ENCODE results near the gene KRT23.

Gene KRT23

GRCh38 chr17:40978575-40979151 lies 41.2 kb upstream of the KRT23 start:
- TF ChIP-seq, protein P1, sequence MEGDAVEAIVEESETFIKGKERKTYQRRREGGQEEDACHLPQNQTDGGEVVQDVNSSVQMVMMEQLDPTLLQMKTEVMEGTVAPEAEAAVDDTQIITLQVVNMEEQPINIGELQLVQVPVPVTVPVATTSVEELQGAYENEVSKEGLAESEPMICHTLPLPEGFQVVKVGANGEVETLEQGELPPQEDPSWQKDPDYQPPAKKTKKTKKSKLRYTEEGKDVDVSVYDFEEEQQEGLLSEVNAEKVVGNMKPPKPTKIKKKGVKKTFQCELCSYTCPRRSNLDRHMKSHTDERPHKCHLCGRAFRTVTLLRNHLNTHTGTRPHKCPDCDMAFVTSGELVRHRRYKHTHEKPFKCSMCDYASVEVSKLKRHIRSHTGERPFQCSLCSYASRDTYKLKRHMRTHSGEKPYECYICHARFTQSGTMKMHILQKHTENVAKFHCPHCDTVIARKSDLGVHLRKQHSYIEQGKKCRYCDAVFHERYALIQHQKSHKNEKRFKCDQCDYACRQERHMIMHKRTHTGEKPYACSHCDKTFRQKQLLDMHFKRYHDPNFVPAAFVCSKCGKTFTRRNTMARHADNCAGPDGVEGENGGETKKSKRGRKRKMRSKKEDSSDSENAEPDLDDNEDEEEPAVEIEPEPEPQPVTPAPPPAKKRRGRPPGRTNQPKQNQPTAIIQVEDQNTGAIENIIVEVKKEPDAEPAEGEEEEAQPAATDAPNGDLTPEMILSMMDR (IDR thresholded peaks at IDR 0.05; ENCODE audit: borderline replicate concordance, control extremely low read depth, extremely low read depth, insufficient read depth, missing control alignments): no peak
- in situ Hi-C loops (cut with MboI; ENCODE audit: low sequenced_read_pairs, unreplicated experiment): no loop called here
- DNase-seq (ENCODE audit: low spot score): no peak

DNA sequence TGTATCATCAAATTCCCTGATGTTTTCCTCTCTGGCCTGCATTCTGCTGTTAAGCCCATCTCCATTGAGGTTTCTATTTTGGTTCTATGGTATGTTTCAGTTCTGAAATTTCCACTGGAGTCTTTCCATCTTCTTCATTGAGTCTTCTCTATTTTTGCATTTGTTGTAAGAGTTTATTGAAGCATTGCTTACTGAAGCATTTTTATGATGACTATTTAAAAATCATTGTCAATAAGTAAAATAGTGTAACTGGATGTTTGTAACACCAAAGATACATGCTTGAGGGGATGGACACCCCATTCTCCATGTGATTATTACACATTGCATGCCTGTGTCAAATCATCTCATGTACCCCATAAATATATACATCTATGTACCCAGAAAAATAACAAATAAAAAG lies 38.1 kb upstream of the KRT23 start:
- in situ Hi-C loops (cut with MboI; ENCODE audit: low sequenced_read_pairs, unreplicated experiment): no loop called here
- TF ChIP-seq, protein P1 (IDR thresholded peaks at IDR 0.05; ENCODE audit: borderline replicate concordance, control extremely low read depth, extremely low read depth, insufficient read depth, missing control alignments): no peak
- no peak for DNase-seq (ENCODE audit: low spot score)

- in situ Hi-C loops (cut with MboI; ENCODE audit: low sequenced_read_pairs, unreplicated experiment): no loop called here
- TF ChIP-seq, protein P1 (IDR thresholded peaks at IDR 0.05; ENCODE audit: borderline replicate concordance, control extremely low read depth, extremely low read depth, insufficient read depth, missing control alignments): no peak
- no peak for DNase-seq (ENCODE audit: low spot score)
Observed at GRCh38 chr17:40974366-40974765, 36.9 kb upstream of the KRT23 start.

- DNase-seq (ENCODE audit: low spot score): no peak
- in situ Hi-C loops (cut with MboI; ENCODE audit: low sequenced_read_pairs, unreplicated experiment): no loop called here
- TF ChIP-seq, protein P1 (IDR thresholded peaks at IDR 0.05; ENCODE audit: borderline replicate concordance, control extremely low read depth, extremely low read depth, insufficient read depth, missing control alignments): no peak
Observed at GRCh38 chr17:40967582-40967981, 30.1 kb upstream of the KRT23 start.

DNA sequence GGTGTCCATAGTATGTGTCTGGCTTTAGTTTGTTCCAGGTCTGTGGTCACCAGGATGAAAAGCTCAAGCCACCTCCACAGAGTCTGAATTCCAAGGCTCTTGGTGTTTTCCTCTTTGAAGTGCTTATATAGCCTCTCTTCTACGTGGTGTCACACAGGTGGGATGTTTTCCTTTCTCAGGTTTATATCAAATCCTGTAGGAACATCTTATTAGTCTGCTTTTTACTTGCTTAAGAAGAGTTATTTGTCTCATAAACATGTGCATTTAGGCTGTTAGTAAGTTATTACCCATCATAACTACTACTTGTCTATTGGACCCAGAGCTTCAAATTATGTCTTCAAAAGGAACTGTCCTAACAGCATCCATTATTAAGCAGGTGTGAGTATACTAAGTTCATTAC lies 29.4 kb upstream of the KRT23 start, which contains the start of gene KRT39:
Gene KRT39, minus strand, starts transcription at position 101 of the 400 bp plus-strand sequence. Its CDS starts 92 bp downstream, at position 9.
- in situ Hi-C loops (cut with MboI; ENCODE audit: low sequenced_read_pairs, unreplicated experiment): no loop called here
- TF ChIP-seq, protein P1 (IDR thresholded peaks at IDR 0.05; ENCODE audit: borderline replicate concordance, control extremely low read depth, extremely low read depth, insufficient read depth, missing control alignments): no peak
- no peak for DNase-seq (ENCODE audit: low spot score)

- in situ Hi-C loops (cut with MboI; ENCODE audit: low sequenced_read_pairs, unreplicated experiment): no loop called here
- DNase-seq (ENCODE audit: low spot score): peak; percentile 32
- TF ChIP-seq, protein P1 (IDR thresholded peaks at IDR 0.05; ENCODE audit: borderline replicate concordance, control extremely low read depth, extremely low read depth, insufficient read depth, missing control alignments): peak; percentile 16
Observed at GRCh38 chr17:40963838-40964237, 26.4 kb upstream of the KRT23 start.

All from GM13976 (cell line).